Inflammatory macrophage (primary cell): ENCODE results near the gene QRICH2.
"Not testable (repeated sequence)": the region's sequence is repeated elsewhere in the genome, so short reads cannot be mapped to it uniquely, and the experiment has no call there.

Experiments
- DNase-seq, 2 donors: peaks; one replicate each; pipeline ENCODE4 v3.0.0-alpha.2; 2020 to 2022

The QRICH2 gene

GRCh38 chr17:76326306-76326705 lies 18.2 kb upstream of the QRICH2 start:
- DNase-seq: no peak

GRCh38 chr17:76318586-76318985 lies 10.5 kb upstream of the QRICH2 start:
- DNase-seq: no peak

- DNase-seq: no peak
Measured at GRCh38 chr17:76317535-76317934, 9.5 kb upstream of the QRICH2 start.

DNA sequence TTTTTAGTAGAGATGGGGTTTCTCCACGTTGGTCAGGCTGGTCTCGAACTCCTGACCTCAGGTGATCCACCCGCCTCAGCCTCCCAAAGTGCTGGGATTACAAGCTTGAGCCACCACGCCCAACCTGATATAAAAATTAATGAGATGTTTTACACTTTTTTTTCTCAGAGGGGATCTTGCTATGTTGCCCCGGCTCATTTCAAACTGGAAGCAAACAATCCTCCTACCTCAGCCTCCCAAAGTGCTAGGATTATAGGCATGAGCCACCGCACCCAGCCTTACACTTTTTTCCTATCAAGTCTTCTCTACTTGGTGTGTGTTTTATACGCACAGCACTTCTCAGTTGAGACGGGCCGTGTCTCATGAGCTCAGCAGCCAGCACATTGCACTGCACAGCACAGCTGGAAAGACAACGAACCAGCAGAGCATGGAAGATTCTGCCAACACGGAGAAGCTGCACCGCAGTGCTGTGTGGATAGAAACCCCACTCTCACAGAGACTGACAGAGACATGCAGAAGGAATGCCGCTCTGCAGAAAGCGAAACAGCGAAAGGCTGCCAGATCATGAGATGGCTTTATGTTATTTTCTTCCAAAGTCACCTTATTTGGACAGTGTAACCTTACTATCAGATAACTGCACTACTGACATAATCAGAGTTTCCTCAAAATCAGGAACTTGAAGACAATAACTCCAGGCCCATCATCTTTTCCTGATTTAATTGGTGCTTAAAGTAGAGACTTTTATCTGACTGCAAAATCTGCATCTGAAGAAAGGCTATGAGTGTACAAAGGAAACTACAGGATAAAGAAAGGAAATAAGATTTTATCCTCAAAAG lies 6.5 kb upstream of the QRICH2 start:
- DNase-seq: no peak

DNA sequence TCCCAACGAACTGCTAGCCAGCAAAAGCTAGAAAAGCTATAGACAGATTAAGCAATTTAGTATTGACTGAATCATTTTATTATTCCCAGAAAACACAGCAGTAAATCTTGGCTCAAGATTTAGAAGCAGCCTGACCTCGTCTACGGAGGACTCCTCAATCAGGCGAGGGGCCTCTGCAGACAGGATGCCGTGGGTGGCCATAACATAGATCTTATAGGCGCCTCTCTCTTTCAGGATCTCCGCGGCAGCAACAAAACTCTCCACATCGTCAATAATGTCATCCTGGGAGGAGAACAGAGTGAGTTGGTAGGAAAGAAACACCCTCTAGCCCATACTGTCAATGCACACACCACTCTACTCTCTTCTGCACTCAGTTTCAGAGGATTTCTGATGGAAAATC lies 4.7 kb upstream of the QRICH2 start:
- DNase-seq: no peak

DNA sequence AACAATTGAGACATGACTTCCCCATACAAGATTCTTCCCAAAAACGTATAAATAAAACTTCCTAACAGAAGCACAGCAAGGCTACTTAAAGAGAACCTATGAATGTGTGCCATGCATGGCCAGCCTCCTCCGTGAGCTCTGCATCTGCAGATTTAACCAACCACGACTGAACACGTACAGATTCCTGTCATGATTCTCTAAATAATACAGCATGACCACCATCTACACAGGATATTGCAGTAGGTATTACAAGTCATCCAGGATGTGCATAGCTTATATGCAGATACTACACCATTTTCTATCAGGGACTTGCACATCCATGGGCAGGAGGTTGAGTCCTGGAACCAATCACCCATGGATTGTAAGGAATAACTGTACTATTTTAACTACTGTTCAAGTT lies 1.4 kb upstream of the QRICH2 start:
- DNase-seq: no peak

DNA sequence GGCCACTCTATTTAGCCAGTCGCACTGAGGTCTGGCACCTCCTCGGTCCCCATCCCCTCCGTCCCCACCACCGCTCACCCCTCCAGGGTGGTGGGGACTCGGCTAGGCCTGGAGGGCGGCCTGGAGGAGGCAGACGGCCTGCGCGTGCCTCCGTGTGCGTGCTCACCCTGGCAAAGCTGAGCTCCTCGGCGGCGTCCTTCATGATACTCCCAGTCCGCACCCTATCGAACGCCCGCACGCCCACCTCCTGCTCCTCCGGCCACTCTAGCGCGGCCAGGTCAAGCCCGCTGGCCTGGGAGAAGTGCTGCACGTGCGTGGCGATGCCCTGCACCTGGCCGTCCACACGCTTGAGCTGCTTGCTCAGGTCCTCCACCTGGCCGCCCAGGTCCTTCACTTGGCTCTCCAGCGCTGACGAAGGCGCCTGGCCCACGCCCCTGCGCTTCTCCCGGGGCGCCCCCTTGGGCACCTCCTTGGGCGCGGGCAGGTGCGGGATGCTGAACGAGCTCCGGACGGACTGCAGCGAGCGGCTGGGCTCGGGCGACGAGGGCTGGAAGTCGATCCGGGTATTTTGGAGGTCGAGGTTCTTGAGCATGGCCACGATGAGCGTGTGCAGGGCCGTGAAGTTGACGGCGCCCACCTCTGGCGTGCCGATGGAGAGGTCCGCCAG lies 644 bp downstream of the QRICH2 start:
- no peak for DNase-seq

GRCh38 chr17:76305135-76305454 lies 3.0 kb downstream of the QRICH2 start:
- DNase-seq: not testable (repeated sequence)

DNA sequence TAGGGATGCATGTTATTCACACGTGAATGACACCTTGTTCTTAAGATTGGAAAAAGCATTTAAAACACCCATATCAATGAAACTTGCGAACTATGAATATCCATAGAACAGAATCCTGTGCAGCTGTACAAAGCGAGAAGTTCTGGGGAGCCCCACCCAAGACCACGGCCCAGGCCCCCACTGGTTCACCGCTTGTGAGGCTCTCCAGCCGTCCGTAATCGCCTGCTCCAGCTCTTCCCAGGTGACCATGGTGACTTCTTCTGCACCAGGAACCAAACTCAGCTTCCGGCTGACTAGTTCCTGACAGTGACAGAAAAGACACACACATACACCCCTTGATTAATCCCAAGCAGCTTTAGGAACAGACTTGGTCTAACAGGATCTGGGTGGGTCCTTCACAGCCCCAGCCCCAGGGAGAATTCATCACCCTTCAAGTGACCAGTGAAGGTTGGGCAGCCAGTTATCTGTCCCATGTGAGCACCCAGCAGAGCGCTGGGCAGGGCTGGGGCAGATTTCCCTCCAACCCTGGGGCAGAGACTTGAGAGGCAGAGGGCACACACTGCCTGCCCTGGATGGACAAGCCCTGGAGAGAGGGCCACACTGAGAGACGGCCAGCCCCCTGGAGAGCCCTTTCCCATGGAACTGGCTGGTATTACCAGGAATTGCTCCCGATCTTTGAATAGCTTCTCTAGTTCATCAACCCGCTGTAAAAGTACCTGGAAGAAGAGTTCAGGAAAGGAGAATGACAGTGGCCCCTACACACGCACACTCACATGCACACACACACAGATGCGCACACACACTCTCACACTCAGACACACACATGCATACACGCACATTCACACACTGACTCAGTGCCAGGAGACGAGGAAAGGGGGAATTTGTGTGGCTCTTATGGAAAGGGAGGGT lies 3.6 kb downstream of the QRICH2 start:
- DNase-seq: no peak

GRCh38 chr17:76297436-76297835 lies 10.6 kb downstream of the QRICH2 start:
- no peak for DNase-seq

DNA sequence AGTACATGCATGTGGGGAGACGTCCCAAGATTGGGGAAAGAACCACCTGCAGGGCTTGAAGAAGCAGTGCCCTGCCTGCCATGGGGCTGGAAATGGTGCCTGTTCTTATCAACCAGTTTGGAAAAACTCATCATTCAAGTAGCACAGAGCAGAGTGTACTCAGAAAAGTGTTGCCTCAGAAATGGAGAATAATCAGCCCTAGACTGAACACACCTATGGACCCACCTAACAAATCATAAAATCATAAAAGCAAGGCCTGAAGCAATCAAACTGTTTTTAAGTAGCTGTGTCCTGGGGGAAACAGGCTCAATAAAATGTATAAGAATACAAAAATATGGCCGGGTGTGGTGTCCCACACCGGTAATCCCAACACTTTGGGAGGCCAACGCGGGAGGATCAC lies 11.2 kb downstream of the QRICH2 start:
- no peak for DNase-seq

DNA sequence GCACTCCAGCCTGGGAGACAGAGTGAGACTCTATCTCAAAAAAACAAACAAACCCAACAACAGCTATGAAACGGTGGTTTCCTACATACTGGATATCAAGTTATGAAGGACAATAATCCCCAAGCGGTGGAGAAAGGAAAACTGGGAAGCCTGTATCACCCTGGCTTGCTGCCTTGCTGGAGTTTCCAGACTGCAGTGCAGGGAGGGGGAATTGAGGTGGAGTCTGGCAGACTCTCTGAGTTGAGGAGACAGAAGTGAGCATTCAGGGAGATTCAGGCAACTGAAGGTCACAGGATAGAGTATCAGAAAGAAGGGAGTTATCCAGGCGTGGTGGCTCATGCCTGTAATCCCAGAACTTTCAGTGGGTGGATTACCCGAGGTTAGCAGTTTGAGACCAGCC lies 11.9 kb downstream of the QRICH2 start:
- no peak for DNase-seq

DNA sequence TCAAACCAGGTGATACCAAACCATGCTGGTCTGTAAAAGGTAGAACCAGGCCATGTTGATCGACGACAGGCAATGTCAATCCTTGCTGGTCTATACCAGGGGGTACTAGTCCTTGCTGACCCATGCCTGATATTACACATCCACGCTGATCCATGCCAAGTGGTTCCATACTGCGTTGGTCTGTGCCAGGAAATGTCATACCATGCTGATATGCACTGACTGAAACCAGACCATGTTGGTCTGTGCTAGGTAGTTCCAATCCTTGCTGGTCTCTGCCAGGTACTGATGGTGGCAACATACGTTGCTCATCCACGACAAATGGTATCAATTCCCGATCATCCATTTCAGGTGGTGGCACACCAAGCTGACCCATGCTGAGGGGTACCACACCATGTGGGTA lies 15.0 kb downstream of the QRICH2 start:
- DNase-seq: no peak

DNA sequence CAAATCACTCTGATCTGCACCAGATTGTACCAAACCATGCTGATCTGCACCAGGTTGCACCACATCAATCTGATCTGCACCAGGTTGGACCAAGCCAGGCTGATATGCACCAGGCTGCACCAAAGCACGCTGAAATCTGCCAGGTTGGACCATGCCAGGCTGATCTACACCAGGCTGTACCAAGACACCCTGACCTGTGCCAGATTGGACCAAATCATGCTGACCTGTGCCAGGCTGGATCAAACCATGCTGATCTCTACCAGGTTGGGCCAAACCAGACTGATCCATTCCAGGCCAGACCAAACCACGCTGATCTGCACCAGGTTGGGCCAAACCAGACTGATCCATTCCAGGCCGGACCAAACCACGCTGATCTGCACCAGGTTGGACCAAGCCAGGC lies 15.5 kb downstream of the QRICH2 start:
- DNase-seq: no peak

DNA sequence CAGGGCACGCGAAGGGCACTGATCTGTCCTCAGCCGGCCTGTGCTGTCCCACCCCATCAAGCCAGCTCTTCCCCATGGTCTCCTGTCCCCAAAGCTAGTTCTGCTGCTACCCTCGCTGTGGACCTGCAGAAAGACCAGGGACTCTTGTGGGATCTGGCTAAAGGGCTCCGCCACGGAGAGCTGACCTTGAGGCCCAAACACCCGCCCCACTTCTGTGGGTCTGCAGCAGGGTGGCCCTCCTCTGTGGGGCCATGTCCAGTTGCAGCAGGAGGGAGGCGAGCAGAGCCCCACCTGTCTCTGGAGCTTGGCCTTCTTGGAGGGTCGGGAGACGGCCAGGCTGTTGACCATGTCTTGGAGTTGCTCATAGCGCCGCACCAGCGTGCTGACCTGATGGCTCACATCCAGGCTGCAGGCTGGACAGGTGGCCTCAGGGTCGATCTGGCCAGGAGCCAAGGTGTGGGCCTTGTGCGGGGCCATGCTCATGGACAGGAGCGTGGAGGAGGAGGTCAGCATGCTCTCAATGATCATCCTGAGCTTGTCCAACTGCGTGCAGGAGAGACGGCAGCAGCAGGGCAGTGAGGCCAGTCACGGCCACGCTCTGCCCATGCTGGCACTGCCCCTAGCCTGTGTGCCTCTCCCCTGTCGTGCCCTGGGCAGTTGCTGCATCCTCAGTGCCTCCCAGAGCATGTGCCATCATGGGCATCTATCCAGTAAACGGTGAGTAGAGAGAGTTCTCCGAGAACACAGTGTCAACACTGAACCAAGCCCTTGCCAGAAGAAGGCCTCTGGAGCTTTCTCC lies 26.3 kb downstream of the QRICH2 start:
- no peak for DNase-seq

GRCh38 chr17:76280650-76281049 lies 27.4 kb downstream of the QRICH2 start:
- DNase-seq: no peak

GRCh38 chr17:76279742-76280287 lies 28.3 kb downstream of the QRICH2 start:
- DNase-seq: no peak

DNA sequence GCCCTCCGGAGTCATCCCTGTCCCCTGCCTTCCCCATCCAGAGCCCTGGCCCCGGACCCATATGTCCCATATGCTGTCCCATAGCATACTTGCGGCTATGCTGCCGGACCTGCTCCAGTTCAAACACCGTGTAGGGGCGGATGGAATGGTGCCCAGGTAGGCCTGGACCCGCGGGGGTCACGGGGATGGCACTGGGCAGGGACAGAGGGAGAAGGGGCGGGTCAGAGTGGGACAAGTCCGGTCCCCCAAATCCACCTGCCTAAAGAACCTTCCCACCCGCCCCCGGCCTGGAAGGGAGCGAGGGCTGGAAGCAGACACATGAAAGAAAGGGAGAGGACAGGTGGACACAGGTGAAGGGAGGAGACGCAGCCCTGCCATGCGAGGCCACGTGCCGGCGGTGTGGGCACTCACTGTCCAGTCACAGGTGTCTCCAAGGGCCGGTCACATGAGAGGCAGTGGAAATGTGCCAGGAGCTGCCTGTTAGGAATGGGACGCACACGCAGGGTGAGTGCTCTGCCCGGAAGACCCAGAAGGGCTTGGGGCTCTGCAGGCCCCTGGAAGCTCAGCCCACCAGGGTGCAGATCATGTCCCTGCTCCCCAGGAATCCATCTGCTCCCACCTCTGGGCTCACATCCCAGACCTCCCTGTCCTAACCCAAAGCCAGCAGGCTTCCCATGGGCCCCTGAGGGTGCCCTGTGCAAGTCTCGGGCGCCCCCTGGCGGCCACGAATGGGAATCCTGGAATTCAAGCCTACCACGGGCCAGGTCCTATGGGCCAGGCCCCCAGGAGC lies 28.9 kb downstream of the QRICH2 start:
- peak; percentile 84 to 89 for DNase-seq

DNA sequence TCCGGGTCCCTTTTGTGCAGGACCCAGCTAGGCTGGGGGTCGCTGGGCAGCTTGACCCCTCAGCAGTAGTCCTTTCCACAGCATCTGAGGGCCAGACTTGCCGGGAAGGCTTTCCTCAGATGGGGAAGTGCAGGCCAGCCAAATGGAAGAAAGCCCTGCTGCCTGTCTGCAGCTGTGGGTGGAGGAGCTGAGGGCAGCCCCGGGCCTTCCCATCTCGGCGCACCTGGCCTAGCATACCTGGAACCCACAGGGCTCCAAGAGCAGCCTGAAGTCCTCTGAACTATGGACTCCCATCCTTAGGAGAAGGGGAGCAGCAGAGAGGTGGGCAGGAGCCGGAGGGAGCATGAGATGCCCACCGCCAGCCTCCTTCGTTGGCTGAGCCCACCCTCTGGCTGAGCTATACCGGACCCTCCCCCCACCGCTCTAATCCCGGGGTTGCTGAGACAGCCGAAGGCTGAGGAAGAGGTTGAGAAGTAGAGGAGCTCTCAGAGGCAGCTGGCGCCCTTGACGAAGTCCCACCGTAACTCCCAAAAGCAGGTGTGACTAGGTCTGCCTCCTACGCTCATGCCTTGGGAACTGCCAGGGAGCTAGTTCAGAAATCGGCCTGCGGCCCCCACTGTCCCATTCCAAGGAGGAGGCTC lies 29.7 kb downstream of the QRICH2 start:
- DNase-seq: no peak

DNA sequence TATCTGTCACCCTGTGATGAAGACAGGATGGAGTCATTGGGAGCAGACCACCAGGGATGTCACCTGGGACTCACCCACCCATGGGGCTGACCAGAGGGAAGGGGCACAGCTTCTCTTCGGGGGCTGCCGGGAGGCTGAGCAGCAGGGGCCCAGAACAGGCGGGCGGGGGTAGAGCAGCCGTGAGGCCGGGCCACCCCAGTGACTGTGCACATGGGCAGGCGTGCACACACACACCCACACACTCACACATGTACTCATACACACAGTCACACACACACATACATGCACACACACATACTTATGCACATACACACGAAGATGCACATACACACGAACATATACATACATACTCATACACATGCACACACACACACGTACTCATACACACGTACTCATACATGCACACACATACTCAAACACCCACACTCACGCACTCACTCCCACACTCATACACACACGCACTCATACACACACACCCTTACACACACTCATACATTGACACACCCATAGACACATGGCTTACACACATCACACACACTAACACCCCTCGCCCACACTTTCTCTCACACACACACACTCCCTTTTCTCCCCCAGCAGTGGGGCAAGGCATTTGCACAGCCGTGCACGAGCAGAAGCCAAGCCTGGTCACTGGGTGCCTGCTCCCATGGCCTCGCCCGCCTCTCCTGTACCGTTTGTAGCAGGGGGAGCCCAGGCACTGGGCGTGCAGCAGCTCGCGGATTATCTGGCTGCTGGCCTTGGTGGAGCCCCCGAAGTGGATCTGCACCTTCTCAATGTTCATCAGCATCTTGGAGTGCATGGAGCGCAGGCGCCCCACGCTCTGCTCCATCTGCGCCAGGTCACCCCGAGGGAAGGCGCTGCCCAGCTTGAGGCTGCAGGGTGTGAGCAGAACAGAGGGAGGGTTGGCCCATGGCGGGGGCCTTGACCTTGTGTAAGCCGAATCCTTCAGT lies 30.5 kb downstream of the QRICH2 start:
- no peak for DNase-seq
